NT2/D1 (cell line): ENCODE data around the gene PARVG.

Experiments
- YY1 ChIP-seq: IDR thresholded peaks from 2 replicates; pipeline ENCODE4 v1.6.1; 2011; ENCODE audit not compliant: insufficient read length, insufficient read depth
- ZNF274 ChIP-seq: IDR thresholded peaks from 2 replicates; pipeline ENCODE4 v1.6.1; 2011; ENCODE audit warnings: mild to moderate bottlenecking, low read depth, low read length

- TF ChIP-seq YY1 (no peak), ZNF274 (no peak)
Measured at GRCh38 chr22:44214764-44215163, 34.0 kb downstream of the PARVG start.
